SJCRH30 (cell line): Measurements from ENCODE around the gene CYP2A7. TPM values are rescaled to one million over a fixed set of nuclear protein-coding genes. Genes with fewer than 3 reads are reported as not detected.
"Not testable (repeated sequence)": the region's sequence is repeated elsewhere in the genome, so short reads cannot be mapped to it uniquely, and the experiment has no call there.

ENCODE experiments used
- DNase-seq, 2 experiments: peaks; one replicate each; pipeline ENCODE4 v3.0.0-alpha.2; 2015 to 2020
- H3K27ac ChIP-seq: fragments of 250-450 bp; sonication (Bioruptor Pico); 2 replicates; pipeline ENCODE4 v1.5.1; 2020; ENCODE audit warnings: mild to moderate bottlenecking, moderate library complexity
- H3K27me3 ChIP-seq: fragments of 250-450 bp; sonication (Bioruptor Pico); 2 replicates; pipeline ENCODE4 v1.5.1; 2020; ENCODE audit warnings: mild to moderate bottlenecking, moderate library complexity
- H3K36me3 ChIP-seq: fragments of 250-450 bp; sonication (Bioruptor Pico); 2 replicates; pipeline ENCODE4 v1.5.1; 2020; ENCODE audit warnings: mild to moderate bottlenecking, moderate library complexity
- H3K4me1 ChIP-seq: fragments of 250-450 bp; sonication (Bioruptor Pico); 2 replicates; pipeline ENCODE4 v1.5.1; 2020; ENCODE audit warnings: mild to moderate bottlenecking, moderate library complexity
- H3K4me3 ChIP-seq: fragments of 250-450 bp; sonication (Bioruptor Pico); 2 replicates; pipeline ENCODE4 v1.5.1; 2020; ENCODE audit warnings: mild to moderate bottlenecking, moderate library complexity
- H3K9me3 ChIP-seq: fragments of 250-450 bp; sonication (Bioruptor Pico); replicated peaks from 2 replicates; pipeline ENCODE4 v1.5.1; 2020; ENCODE audit warnings: mild to moderate bottlenecking, moderate library complexity
- total RNA-seq: library from RNA; depleted of rRNA; stranded (reverse); fragments of >200 nt; shearing (Covaris generic); gene quantifications from 2 replicates; pipeline ENCODE4 v1.2.3, GENCODE V29; 2014

The CYP2A7 gene
- total RNA-seq, 1 experiment from 2014 or later, result not detected

- no peak for DNase-seq
- no peaks in the 10 kb centered on the region for H3K36me3 ChIP-seq
- no peak overlapping the region for H3K4me3 ChIP-seq
- H3K27me3 ChIP-seq, result peaks cover 17% of the 10 kb centered on the region; the same call in 1 of the 2 replicates
- H3K27ac ChIP-seq, result no peak overlapping the region
- no peaks in the 10 kb centered on the region for H3K9me3 ChIP-seq
- no peaks in the 10 kb centered on the region for H3K4me1 ChIP-seq
Observed at GRCh38 chr19:40907968-40908735, 26.1 kb upstream of the CYP2A7 start.

GRCh38 chr19:40906512-40906911 lies 24.5 kb upstream of the CYP2A7 start:
- Histone ChIP-seq H3K4me3 (no peak overlapping the region), H3K9me3 (no peaks in the 10 kb centered on the region), H3K36me3 (no peaks in the 10 kb centered on the region), H3K4me1 (no peaks in the 10 kb centered on the region), H3K27me3 (peaks cover 19% of the 10 kb centered on the region; the same call in 1 of the 2 replicates), H3K27ac (no peak overlapping the region)
- DNase-seq, result no peak

- not testable (repeated sequence) for H3K9me3 ChIP-seq, H3K27ac ChIP-seq, H3K4me1 ChIP-seq, H3K36me3 ChIP-seq, H3K4me3 ChIP-seq, DNase-seq
- H3K27me3 ChIP-seq, result peaks cover 19% of the 10 kb centered on the region; the same call in 1 of the 2 replicates
Observed at GRCh38 chr19:40904673-40905156, 22.7 kb upstream of the CYP2A7 start.

GRCh38 chr19:40901975-40902750 lies 20.1 kb upstream of the CYP2A7 start:
- not testable (repeated sequence) for H3K27ac ChIP-seq, H3K27me3 ChIP-seq, DNase-seq, H3K4me1 ChIP-seq, H3K9me3 ChIP-seq, H3K4me3 ChIP-seq, H3K36me3 ChIP-seq

- not testable (repeated sequence) for H3K27ac ChIP-seq, H3K4me1 ChIP-seq, H3K36me3 ChIP-seq, DNase-seq, H3K4me3 ChIP-seq, H3K9me3 ChIP-seq
- peaks cover 10% of the 10 kb centered on the region; the same call in 1 of the 2 replicates for H3K27me3 ChIP-seq
Observed at GRCh38 chr19:40900521-40900920, 18.5 kb upstream of the CYP2A7 start.

- not testable (repeated sequence) for H3K4me3 ChIP-seq, H3K9me3 ChIP-seq, H3K36me3 ChIP-seq, DNase-seq, H3K4me1 ChIP-seq, H3K27ac ChIP-seq
- H3K27me3 ChIP-seq, result peaks cover 14% of the 10 kb centered on the region; the same call in 1 of the 2 replicates
Observed at GRCh38 chr19:40899964-40900363, 17.9 kb upstream of the CYP2A7 start.

GRCh38 chr19:40896843-40897789 lies 15.1 kb upstream of the CYP2A7 start:
- H3K27ac ChIP-seq, H3K9me3 ChIP-seq, H3K4me3 ChIP-seq, DNase-seq, H3K36me3 ChIP-seq, H3K4me1 ChIP-seq: not testable (repeated sequence)
- peaks cover 14% of the 10 kb centered on the region; the same call in 1 of the 2 replicates for H3K27me3 ChIP-seq

GRCh38 chr19:40896418-40896796 lies 14.4 kb upstream of the CYP2A7 start:
- no peaks in the 10 kb centered on the region for H3K9me3 ChIP-seq
- no peak overlapping the region for H3K27ac ChIP-seq
- no peaks in the 10 kb centered on the region for H3K4me1 ChIP-seq
- no peak overlapping the region for H3K4me3 ChIP-seq
- H3K27me3 ChIP-seq, result peaks cover 11% of the 10 kb centered on the region; the same call in 1 of the 2 replicates
- DNase-seq, result no peak
- H3K36me3 ChIP-seq, result no peaks in the 10 kb centered on the region

- no peak for DNase-seq
- no peaks in the 10 kb centered on the region for H3K36me3 ChIP-seq
- H3K27ac ChIP-seq, result no peak overlapping the region
- H3K4me1 ChIP-seq, result no peaks in the 10 kb centered on the region
- peaks cover 14% of the 10 kb centered on the region for H3K27me3 ChIP-seq
- no peaks in the 10 kb centered on the region for H3K9me3 ChIP-seq
- no peak overlapping the region for H3K4me3 ChIP-seq
Observed at GRCh38 chr19:40893112-40893511, 11.1 kb upstream of the CYP2A7 start.

GRCh38 chr19:40889366-40889765 lies 7.3 kb upstream of the CYP2A7 start:
- no peaks in the 10 kb centered on the region for H3K4me1 ChIP-seq
- peaks cover 4% of the 10 kb centered on the region for H3K27me3 ChIP-seq
- no peak overlapping the region for H3K4me3 ChIP-seq
- H3K36me3 ChIP-seq, result no peaks in the 10 kb centered on the region
- no peak for DNase-seq
- H3K9me3 ChIP-seq, result no peaks in the 10 kb centered on the region
- H3K27ac ChIP-seq, result no peak overlapping the region

- Histone ChIP-seq H3K9me3 (no peaks in the 10 kb centered on the region), H3K27me3 (peaks cover 4% of the 10 kb centered on the region), H3K4me3 (no peak overlapping the region), H3K36me3 (no peaks in the 10 kb centered on the region), H3K4me1 (no peaks in the 10 kb centered on the region), H3K27ac (no peak overlapping the region)
- DNase-seq, result no peak
Observed at GRCh38 chr19:40888191-40888590, 6.2 kb upstream of the CYP2A7 start.

- H3K27me3 ChIP-seq, H3K9me3 ChIP-seq, DNase-seq, H3K36me3 ChIP-seq, H3K27ac ChIP-seq, H3K4me3 ChIP-seq, H3K4me1 ChIP-seq: not testable (repeated sequence)
Observed at GRCh38 chr19:40884187-40884931, 2.3 kb upstream of the CYP2A7 start.

- not testable (repeated sequence) for H3K4me3 ChIP-seq, H3K27me3 ChIP-seq, H3K36me3 ChIP-seq, H3K27ac ChIP-seq, H3K9me3 ChIP-seq, DNase-seq, H3K4me1 ChIP-seq
Observed at GRCh38 chr19:40879349-40879748, 2.7 kb downstream of the CYP2A7 start.

- H3K4me3 ChIP-seq, DNase-seq, H3K27ac ChIP-seq, H3K9me3 ChIP-seq, H3K4me1 ChIP-seq, H3K27me3 ChIP-seq, H3K36me3 ChIP-seq: not testable (repeated sequence)
Observed at GRCh38 chr19:40875526-40875951, 6.5 kb downstream of the CYP2A7 start.
